H9 (cell line): ENCODE data around the gene CCIN. TPM values are rescaled to one million over a fixed set of nuclear protein-coding genes. Genes with fewer than 3 reads are reported as not detected.

Source experiments
- DNase-seq: peaks from one replicate; pipeline ENCODE4 v3.0.0-alpha.2; 2017
- H2AFZ ChIP-seq: one replicate; pipeline ENCODE4 v1.6.1; 2013; ENCODE audit warnings: mild to moderate bottlenecking, low read length, control low read depth, moderate library complexity
- H2AK5ac ChIP-seq: 2 replicates; pipeline ENCODE4 v1.6.1; 2013; ENCODE audit warnings: low read length, control low read depth, mixed read lengths; ENCODE audit not compliant: insufficient read length
- H2BK120ac ChIP-seq: one replicate; pipeline ENCODE4 v1.6.1; 2013; ENCODE audit warnings: low read depth, mild to moderate bottlenecking, low read length, control low read depth, inconsistent platforms; ENCODE audit not compliant: poor library complexity, severe bottlenecking
- H2BK12ac ChIP-seq: 2 replicates; pipeline ENCODE4 v1.6.1; 2013; ENCODE audit warnings: low read length, control low read depth, mixed read lengths, low read depth; ENCODE audit not compliant: insufficient read length
- H2BK15ac ChIP-seq: 2 replicates; pipeline ENCODE4 v1.6.1; 2013; ENCODE audit warnings: low read depth, low read length, control low read depth
- H2BK20ac ChIP-seq: one replicate; pipeline ENCODE4 v1.6.1; 2013; ENCODE audit warnings: low read depth, mild to moderate bottlenecking, low read length, control low read depth, inconsistent platforms; ENCODE audit not compliant: poor library complexity, severe bottlenecking
- H2BK5ac ChIP-seq: 2 replicates; pipeline ENCODE4 v1.6.1; 2013; ENCODE audit warnings: low read length, control low read depth, mixed read lengths; ENCODE audit not compliant: insufficient read length
- H3K14ac ChIP-seq: 2 replicates; pipeline ENCODE4 v1.6.1; 2013; ENCODE audit warnings: low read length, control low read depth; ENCODE audit not compliant: insufficient read depth
- H3K18ac ChIP-seq: 2 replicates; pipeline ENCODE4 v1.6.1; 2013; ENCODE audit warnings: low read depth, mild to moderate bottlenecking, mixed read lengths, low read length, control low read depth; ENCODE audit not compliant: insufficient read length
- H3K23ac ChIP-seq: 2 replicates; pipeline ENCODE4 v1.6.1; 2013; ENCODE audit warnings: low read length, control low read depth, mixed read lengths, low read depth; ENCODE audit not compliant: insufficient read length
- H3K23me2 ChIP-seq: 2 replicates; pipeline ENCODE4 v1.6.1; 2013; ENCODE audit warnings: low read depth, mild to moderate bottlenecking, mixed read lengths, low read length, control low read depth; ENCODE audit not compliant: insufficient read length, poor library complexity, severe bottlenecking
- H3K27ac ChIP-seq: 2 replicates; pipeline ENCODE4 v1.5.1; 2013; ENCODE audit warnings: low read length, control low read depth, mixed read lengths, low read depth; ENCODE audit not compliant: insufficient read length
- H3K27me3 ChIP-seq: 2 replicates; pipeline ENCODE4 v1.6.1; 2013; ENCODE audit warnings: low read length, control low read depth, inconsistent platforms; ENCODE audit not compliant: insufficient read depth
- H3K4ac ChIP-seq: 2 replicates; pipeline ENCODE4 v1.6.1; 2013; ENCODE audit warnings: low read depth, mild to moderate bottlenecking, control low read depth, inconsistent platforms, low read length, moderate library complexity
- H3K4me1 ChIP-seq: 2 replicates; pipeline ENCODE4 v1.6.1; 2013; ENCODE audit warnings: low read length, control low read depth, inconsistent platforms; ENCODE audit not compliant: insufficient read depth
- H3K4me2 ChIP-seq: 2 replicates; pipeline ENCODE4 v1.6.1; 2013; ENCODE audit warnings: low read length, control low read depth, mixed read lengths; ENCODE audit not compliant: insufficient read length, insufficient read depth
- H3K56ac ChIP-seq: 2 replicates; pipeline ENCODE4 v1.6.1; 2013; ENCODE audit warnings: low read depth, mild to moderate bottlenecking, mixed read lengths, low read length, control low read depth; ENCODE audit not compliant: insufficient read length
- H3K79me1 ChIP-seq: 2 replicates; pipeline ENCODE4 v1.6.1; 2013; ENCODE audit warnings: low read depth, mild to moderate bottlenecking, moderate library complexity, low read length, control low read depth, inconsistent platforms; ENCODE audit not compliant: insufficient read depth, poor library complexity, severe bottlenecking
- H3K79me2 ChIP-seq: 2 replicates; pipeline ENCODE4 v1.6.1; 2013; ENCODE audit warnings: low read length, control low read depth, inconsistent platforms; ENCODE audit not compliant: insufficient read depth
- H3K9ac ChIP-seq: 2 replicates; pipeline ENCODE4 v1.6.1; 2013; ENCODE audit warnings: low read length, control low read depth, mixed read lengths; ENCODE audit not compliant: insufficient read length; ENCODE audit errors: extremely low read depth
- H3K9me3 ChIP-seq: one replicate; pipeline ENCODE4 v1.6.1; 2013; ENCODE audit warnings: low read depth, low read length, inconsistent platforms; ENCODE audit not compliant: control insufficient read depth
- H3T11ph ChIP-seq: one replicate; pipeline ENCODE4 v1.6.1; 2013; ENCODE audit warnings: mild to moderate bottlenecking, low read length, control low read depth, inconsistent platforms
- H4K20me1 ChIP-seq: one replicate; pipeline ENCODE4 v1.6.1; 2013; ENCODE audit not compliant: control insufficient read depth, insufficient read length, insufficient read depth
- H4K5ac ChIP-seq: 2 replicates; pipeline ENCODE4 v1.6.1; 2013; ENCODE audit warnings: low read depth, mild to moderate bottlenecking, mixed read lengths, low read length, control low read depth; ENCODE audit not compliant: insufficient read length
- H4K8ac ChIP-seq: replicated peaks from 2 replicates; pipeline ENCODE4 v1.6.1; 2013; ENCODE audit warnings: low read length, control low read depth, mixed read lengths, low read depth; ENCODE audit not compliant: insufficient read length
- H4K91ac ChIP-seq: 2 replicates; pipeline ENCODE4 v1.6.1; 2013; ENCODE audit warnings: low read depth, mild to moderate bottlenecking, moderate library complexity, mixed read lengths, low read length, control low read depth; ENCODE audit not compliant: insufficient read length
- H3K27ac Mint-ChIP-seq, 3 experiments: 2 replicates in 2 of 3; 3 replicates in 1 of 3; pipeline ENCODE4 v1.8.0; 2020 to 2021; ENCODE audit warnings: mixed read lengths in 3 of 3, mild to moderate bottlenecking in 1 of 3, moderate library complexity in 1 of 3
- H3K27me3 Mint-ChIP-seq: 2 replicates; pipeline ENCODE4 v1.8.0; 2021; ENCODE audit warnings: low read depth, mild to moderate bottlenecking, moderate library complexity, mixed read lengths
- H3K36me3 Mint-ChIP-seq, 3 experiments: 2 replicates in 2 of 3; 3 replicates in 1 of 3; pipeline ENCODE4 v1.8.0; 2020 to 2021; ENCODE audit warnings: low read depth in 3 of 3, mixed read lengths in 3 of 3; ENCODE audit not compliant: insufficient read depth in 1 of 3
- H3K4me1 Mint-ChIP-seq, 2 experiments: 2 replicates each; pipeline ENCODE4 v1.8.0; 2020; ENCODE audit warnings: mixed read lengths in 2 of 2
- H3K4me3 Mint-ChIP-seq, 2 experiments: 2 replicates in 1 of 2; 3 replicates in 1 of 2; pipeline ENCODE4 v1.8.0; 2020 to 2021; ENCODE audit warnings: mild to moderate bottlenecking in 2 of 2, mixed read lengths in 2 of 2, moderate library complexity in 1 of 2
- H3K9me3 Mint-ChIP-seq, 2 experiments: 2 replicates in 1 of 2; 3 replicates in 1 of 2; pipeline ENCODE4 v1.8.0; 2020; ENCODE audit warnings: mild to moderate bottlenecking in 2 of 2, mixed read lengths in 2 of 2, moderate library complexity in 1 of 2
- WGBS: extraction: QIAGEN DNeasy Blood & Tissue Kit; methylation state at CpG from one replicate; pipeline ENCODE4 v1.1.7; 2013; ENCODE audit warnings: missing lambda C conversion rate, low lambda C conversion rate, mixed read lengths; ENCODE audit not compliant: insufficient read length; ENCODE audit errors: extremely low coverage; 5-methylcytosine and 5-hydroxymethylcytosine counted together
- total RNA-seq: library from RNA; stranded (reverse); gene quantifications from 2 replicates; pipeline ENCODE4 v1.2.1, GENCODE V29; 2021
- TF ChIP-seq, protein P1 (sequence below): fragments of 200-600 bp; sonication (generic); conservative IDR thresholded peaks from 3 replicates; pipeline ENCODE4 v1.8.0; 2021; ENCODE audit warnings: antibody characterized with exemption, mild to moderate bottlenecking

The CCIN gene
- total RNA-seq, 1 experiment from 2014 or later: not detected

DNA sequence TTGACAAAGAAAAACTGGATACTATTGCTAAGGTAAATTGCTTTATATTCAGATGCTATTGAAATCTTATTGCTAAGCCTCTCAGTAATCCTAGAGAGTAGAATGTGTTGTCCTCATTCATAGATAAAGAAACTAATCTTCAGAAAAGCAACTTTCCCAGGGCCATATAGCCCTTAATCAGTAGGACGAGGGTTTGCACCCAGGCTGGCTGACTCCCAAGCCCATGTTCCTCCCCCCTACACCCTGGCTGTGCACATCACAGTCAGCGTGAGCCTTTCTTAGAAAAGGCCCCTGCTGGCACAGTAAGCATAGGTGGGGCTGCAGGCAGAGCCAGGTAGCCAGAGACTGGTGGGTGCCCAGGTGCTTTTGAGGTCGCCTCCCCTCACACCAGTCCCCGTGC is 48.5 kb upstream of the CCIN start:
- no peak overlapping the region; a peak in 1 of 7 replicates for H3K27ac Mint-ChIP-seq
- no peak overlapping the region for H3K4me3 Mint-ChIP-seq

More for the DNA sequence above, 48.5 kb upstream of the CCIN start:
- no peak overlapping the region for H2BK120ac ChIP-seq
- no peak overlapping the region for H3T11ph ChIP-seq
- H3K4me1 Mint-ChIP-seq: peaks cover 5 to 13% of the 10 kb centered on the region in 2 experiments; a peak in 3 of 4 replicates
- H3K14ac ChIP-seq: no peak overlapping the region
- no peaks in the 10 kb centered on the region; the same call in 1 of the 2 replicates for H3K27me3 Mint-ChIP-seq
- H2AK5ac ChIP-seq: no peak overlapping the region
- H3K4me2 ChIP-seq: no peak overlapping the region
- no peaks in the 10 kb centered on the region for H3K9me3 Mint-ChIP-seq
- H3K9me3 ChIP-seq: no peaks in the 10 kb centered on the region
- no peaks in the 10 kb centered on the region for H4K20me1 ChIP-seq
- no peak overlapping the region for H3K4ac ChIP-seq
- DNase-seq: no peak
- no peak overlapping the region for H2AFZ ChIP-seq
- no peaks in the 10 kb centered on the region for H3K23me2 ChIP-seq
- TF ChIP-seq, protein P1, sequence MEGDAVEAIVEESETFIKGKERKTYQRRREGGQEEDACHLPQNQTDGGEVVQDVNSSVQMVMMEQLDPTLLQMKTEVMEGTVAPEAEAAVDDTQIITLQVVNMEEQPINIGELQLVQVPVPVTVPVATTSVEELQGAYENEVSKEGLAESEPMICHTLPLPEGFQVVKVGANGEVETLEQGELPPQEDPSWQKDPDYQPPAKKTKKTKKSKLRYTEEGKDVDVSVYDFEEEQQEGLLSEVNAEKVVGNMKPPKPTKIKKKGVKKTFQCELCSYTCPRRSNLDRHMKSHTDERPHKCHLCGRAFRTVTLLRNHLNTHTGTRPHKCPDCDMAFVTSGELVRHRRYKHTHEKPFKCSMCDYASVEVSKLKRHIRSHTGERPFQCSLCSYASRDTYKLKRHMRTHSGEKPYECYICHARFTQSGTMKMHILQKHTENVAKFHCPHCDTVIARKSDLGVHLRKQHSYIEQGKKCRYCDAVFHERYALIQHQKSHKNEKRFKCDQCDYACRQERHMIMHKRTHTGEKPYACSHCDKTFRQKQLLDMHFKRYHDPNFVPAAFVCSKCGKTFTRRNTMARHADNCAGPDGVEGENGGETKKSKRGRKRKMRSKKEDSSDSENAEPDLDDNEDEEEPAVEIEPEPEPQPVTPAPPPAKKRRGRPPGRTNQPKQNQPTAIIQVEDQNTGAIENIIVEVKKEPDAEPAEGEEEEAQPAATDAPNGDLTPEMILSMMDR: no peak
- no peaks in the 10 kb centered on the region for H3K79me1 ChIP-seq
- no CpG with 5 or more reads among the region's 4 CpGs for WGBS
- no peak overlapping the region for H4K91ac ChIP-seq
- H2BK20ac ChIP-seq: no peak overlapping the region
- no peak overlapping the region for H2BK12ac ChIP-seq
- peaks cover 1 to 7% (median 3%) of the 10 kb centered on the region in 3 experiments; a peak in 5 of 7 replicates for H3K36me3 Mint-ChIP-seq
- H4K5ac ChIP-seq: no peak overlapping the region
- no peak overlapping the region for H2BK5ac ChIP-seq
- H4K8ac ChIP-seq: no peak overlapping the region
- H3K9ac ChIP-seq: no peak overlapping the region
- H3K27me3 ChIP-seq: no peaks in the 10 kb centered on the region
- no peak overlapping the region for H3K27ac ChIP-seq
- no peak overlapping the region for H3K18ac ChIP-seq
- no peak overlapping the region for H2BK15ac ChIP-seq
- H3K4me1 ChIP-seq: no peaks in the 10 kb centered on the region
- no peak overlapping the region for H3K56ac ChIP-seq
- no peaks in the 10 kb centered on the region for H3K79me2 ChIP-seq
- H3K23ac ChIP-seq: no peak overlapping the region
